GM12865 (cell line): ENCODE results near the gene TTC28.

Experiments used
- DNase-seq: peaks from one replicate; pipeline ENCODE4 v3.0.0; 2010; ENCODE audit warnings: low read depth
- H3K4me3 ChIP-seq: 2 replicates; pipeline ENCODE4 v1.5.1; 2011; ENCODE audit warnings: mild to moderate bottlenecking, low read depth, low read length, control low read depth
- TF ChIP-seq, protein P1 (sequence below): IDR thresholded peaks from 2 replicates; pipeline ENCODE4 v1.5.1; 2011; ENCODE audit warnings: low read length, control low read depth, low read depth, inconsistent platforms; ENCODE audit not compliant: insufficient read depth; ENCODE audit errors: missing control alignments

The TTC28 gene

DNA sequence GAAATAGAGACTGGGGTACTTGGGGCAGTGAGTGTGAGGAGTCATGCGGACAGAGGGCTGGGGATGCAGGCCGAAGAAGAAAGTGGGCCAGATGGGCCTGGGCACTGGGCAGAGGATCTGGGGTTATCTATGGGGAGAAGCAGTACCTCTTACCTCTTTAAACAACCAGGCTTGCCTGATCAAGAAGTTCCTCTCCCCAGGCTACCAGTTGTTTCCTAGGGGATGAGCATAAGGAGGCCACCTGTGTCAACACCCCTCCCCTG lies 662.2 kb downstream of the TTC28 start:
- TF ChIP-seq, protein P1, sequence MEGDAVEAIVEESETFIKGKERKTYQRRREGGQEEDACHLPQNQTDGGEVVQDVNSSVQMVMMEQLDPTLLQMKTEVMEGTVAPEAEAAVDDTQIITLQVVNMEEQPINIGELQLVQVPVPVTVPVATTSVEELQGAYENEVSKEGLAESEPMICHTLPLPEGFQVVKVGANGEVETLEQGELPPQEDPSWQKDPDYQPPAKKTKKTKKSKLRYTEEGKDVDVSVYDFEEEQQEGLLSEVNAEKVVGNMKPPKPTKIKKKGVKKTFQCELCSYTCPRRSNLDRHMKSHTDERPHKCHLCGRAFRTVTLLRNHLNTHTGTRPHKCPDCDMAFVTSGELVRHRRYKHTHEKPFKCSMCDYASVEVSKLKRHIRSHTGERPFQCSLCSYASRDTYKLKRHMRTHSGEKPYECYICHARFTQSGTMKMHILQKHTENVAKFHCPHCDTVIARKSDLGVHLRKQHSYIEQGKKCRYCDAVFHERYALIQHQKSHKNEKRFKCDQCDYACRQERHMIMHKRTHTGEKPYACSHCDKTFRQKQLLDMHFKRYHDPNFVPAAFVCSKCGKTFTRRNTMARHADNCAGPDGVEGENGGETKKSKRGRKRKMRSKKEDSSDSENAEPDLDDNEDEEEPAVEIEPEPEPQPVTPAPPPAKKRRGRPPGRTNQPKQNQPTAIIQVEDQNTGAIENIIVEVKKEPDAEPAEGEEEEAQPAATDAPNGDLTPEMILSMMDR, result no peak
- no peak for DNase-seq
- no peak overlapping the region for H3K4me3 ChIP-seq

GRCh38 chr22:28016781-28017557 lies 662.7 kb downstream of the TTC28 start:
- TF ChIP-seq, protein P1, result no peak
- H3K4me3 ChIP-seq, result no peak overlapping the region
- no peak for DNase-seq

DNA sequence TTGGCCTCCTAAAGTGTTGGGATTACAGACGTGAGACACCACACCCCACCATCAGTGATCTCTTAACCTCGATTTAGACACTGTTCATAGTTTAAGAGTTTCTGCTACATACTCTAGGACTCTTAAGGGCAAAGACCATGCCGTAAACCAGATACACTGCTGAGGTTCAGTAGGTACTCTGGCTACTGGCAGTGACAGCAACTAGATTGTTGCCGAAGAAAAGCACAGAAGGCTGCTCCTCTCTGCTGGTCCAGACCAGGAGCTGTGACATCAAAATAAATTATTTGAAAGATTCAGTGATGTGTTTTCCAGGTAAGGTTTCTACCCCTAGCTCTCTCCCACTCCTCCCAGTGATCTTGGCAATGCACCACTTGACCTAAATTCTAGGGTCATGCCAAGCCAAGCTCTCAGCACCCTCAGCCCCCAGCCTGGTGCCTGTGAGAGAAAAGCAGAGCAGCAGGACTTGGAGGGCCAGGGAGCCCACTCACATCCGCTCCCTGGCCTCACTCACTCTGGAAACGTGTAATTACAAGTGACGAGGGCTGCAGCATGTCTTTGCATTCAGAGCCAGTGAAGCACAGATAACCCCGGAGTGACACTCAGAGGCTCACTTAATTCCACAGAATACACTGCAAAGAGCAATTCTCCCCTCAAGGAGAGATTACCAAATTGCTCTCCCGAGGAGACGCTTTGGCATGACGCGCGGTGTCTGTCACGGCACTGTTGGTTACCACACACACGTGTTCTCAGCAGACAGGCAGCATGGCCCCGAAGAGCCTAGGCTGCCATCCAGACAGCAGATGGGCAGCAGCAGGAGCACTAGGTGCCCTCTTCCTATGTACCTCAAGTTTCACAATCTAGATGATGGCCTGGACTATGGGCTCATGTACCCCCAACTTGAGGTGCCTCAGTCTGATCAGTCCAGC lies 663.7 kb downstream of the TTC28 start:
- TF ChIP-seq, protein P1, result no peak
- no peak for DNase-seq
- no peak overlapping the region for H3K4me3 ChIP-seq

GRCh38 chr22:28015046-28015425 lies 664.6 kb downstream of the TTC28 start:
- H3K4me3 ChIP-seq, result no peak overlapping the region
- peak; percentile 12 for DNase-seq
- TF ChIP-seq, protein P1, result no peak

- TF ChIP-seq, protein P1, result no peak
- DNase-seq, result no peak
- H3K4me3 ChIP-seq, result no peak overlapping the region
Observed at GRCh38 chr22:28014211-28015045, 665.2 kb downstream of the TTC28 start.

DNA sequence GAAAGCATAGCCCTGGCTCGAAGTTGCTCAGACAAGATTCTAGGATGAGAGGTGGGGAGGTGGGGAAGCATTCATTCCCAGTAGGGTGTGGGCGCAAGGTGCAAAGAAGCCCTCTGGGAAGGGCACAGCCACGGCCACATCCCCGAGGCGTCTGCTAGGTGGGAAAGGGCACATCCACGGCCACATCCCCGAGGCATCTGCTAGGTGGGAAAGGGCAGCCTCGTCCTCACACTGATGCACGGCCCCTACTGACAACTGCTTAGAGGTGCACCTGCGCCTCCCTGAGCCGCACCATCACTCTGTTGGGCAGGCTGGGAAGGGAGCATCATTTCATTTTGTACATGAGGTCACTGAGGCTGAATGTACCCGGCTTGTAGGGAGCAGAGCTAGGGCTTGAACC lies 666.0 kb downstream of the TTC28 start:
- DNase-seq, result no peak
- TF ChIP-seq, protein P1, result no peak
- H3K4me3 ChIP-seq, result no peak overlapping the region
